GM19463 (cell line): ENCODE measurements around the gene SEC22C.

ENCODE experiments used
- ATAC-seq: cut with Tn5 transposase; IDR thresholded peaks from one replicate; pipeline ENCODE4 v1.9.1; 2021; ENCODE audit warnings: mild to moderate bottlenecking, moderate library complexity; ENCODE audit not compliant: unreplicated experiment

SEC22C gene

GRCh38 chr3:42515976-42516375 is 65.8 kb downstream of the SEC22C start:
- no peak for ATAC-seq

GRCh38 chr3:42515391-42515916 is 66.3 kb downstream of the SEC22C start:
- ATAC-seq, result no peak

- no peak for ATAC-seq
Measured at GRCh38 chr3:42514876-42515275, 66.9 kb downstream of the SEC22C start.

GRCh38 chr3:42513521-42513920 is 68.2 kb downstream of the SEC22C start:
- no peak for ATAC-seq

- ATAC-seq, result no peak
Measured at GRCh38 chr3:42513121-42513520, 68.6 kb downstream of the SEC22C start.

GRCh38 chr3:42511736-42512135 is 70.0 kb downstream of the SEC22C start:
- no peak for ATAC-seq

GRCh38 chr3:42511201-42511600 is 70.6 kb downstream of the SEC22C start:
- no peak for ATAC-seq

- ATAC-seq, result no peak
Measured at GRCh38 chr3:42510325-42510724, 71.4 kb downstream of the SEC22C start.

GRCh38 chr3:42509111-42509510 is 72.7 kb downstream of the SEC22C start:
- no peak for ATAC-seq

- ATAC-seq, result no peak
Measured at GRCh38 chr3:42508562-42508961, 73.2 kb downstream of the SEC22C start.

- no peak for ATAC-seq
Measured at GRCh38 chr3:42507761-42508335, 73.9 kb downstream of the SEC22C start.

GRCh38 chr3:42507252-42507651 is 74.5 kb downstream of the SEC22C start:
- ATAC-seq, result no peak

- ATAC-seq, result no peak
Measured at GRCh38 chr3:42505849-42506410, 75.8 kb downstream of the SEC22C start.

- ATAC-seq, result no peak
Measured at GRCh38 chr3:42505128-42505848, 76.5 kb downstream of the SEC22C start.

GRCh38 chr3:42504334-42505127 is 77.2 kb downstream of the SEC22C start:
- no peak for ATAC-seq

GRCh38 chr3:42503957-42504333 is 77.8 kb downstream of the SEC22C start:
- no peak for ATAC-seq

- no peak for ATAC-seq
Measured at GRCh38 chr3:42503251-42503924, 78.4 kb downstream of the SEC22C start.

GRCh38 chr3:42502429-42503250 is 79.1 kb downstream of the SEC22C start, which contains the start of gene VIPR1:
Gene VIPR1, plus strand, starts transcription at chr3:42502643. Its CDS starts 93 bp downstream, at chr3:42502736.
- peak; percentile 94 for ATAC-seq

GRCh38 chr3:42501681-42502428 is 79.9 kb downstream of the SEC22C start:
- peak; percentile 18 for ATAC-seq
